ENCODE data around the gene DENND1A.

The DENND1A gene

GRCh38 chr9:123514766-123515165, 415.2 kb downstream of the DENND1A start:
- DNase-seq: no peak

GRCh38 chr9:123513554-123513953, 416.4 kb downstream of the DENND1A start:
- DNase-seq: no peak

- DNase-seq: no peak
Observed at GRCh38 chr9:123511326-123512277, 418.3 kb downstream of the DENND1A start.

- DNase-seq: no peak
Observed at GRCh38 chr9:123509646-123510045, 420.3 kb downstream of the DENND1A start.

- no peak for DNase-seq
Observed at GRCh38 chr9:123508048-123508447, 421.9 kb downstream of the DENND1A start.

- DNase-seq: no peak
Observed at GRCh38 chr9:123505496-123505895, 424.4 kb downstream of the DENND1A start.

- no peak for DNase-seq
Observed at GRCh38 chr9:123500336-123500735, 429.6 kb downstream of the DENND1A start.

GRCh38 chr9:123497830-123498229, 432.1 kb downstream of the DENND1A start:
- no peak for DNase-seq

GRCh38 chr9:123495731-123496130, 434.2 kb downstream of the DENND1A start:
- no peak for DNase-seq

- no peak for DNase-seq
Observed at GRCh38 chr9:123493627-123494026, 436.3 kb downstream of the DENND1A start.

GRCh38 chr9:123490688-123491087, 439.2 kb downstream of the DENND1A start:
- no peak for DNase-seq

- DNase-seq: no peak
Observed at GRCh38 chr9:123488722-123489321, 441.1 kb downstream of the DENND1A start.

GRCh38 chr9:123487944-123488548, 441.9 kb downstream of the DENND1A start:
- DNase-seq: no peak

- no peak for DNase-seq
Observed at GRCh38 chr9:123486431-123486830, 443.5 kb downstream of the DENND1A start.

- no peak for DNase-seq
Observed at GRCh38 chr9:123485216-123485615, 444.7 kb downstream of the DENND1A start.

GRCh38 chr9:123484130-123484529, 445.8 kb downstream of the DENND1A start:
- no peak for DNase-seq

GRCh38 chr9:123483191-123483803, 446.6 kb downstream of the DENND1A start:
- no peak for DNase-seq

GRCh38 chr9:123482295-123482968, 447.5 kb downstream of the DENND1A start:
- DNase-seq: no peak

GRCh38 chr9:123481209-123481865, 448.6 kb downstream of the DENND1A start:
- DNase-seq: no peak

GRCh38 chr9:123480791-123481190, 449.1 kb downstream of the DENND1A start:
- DNase-seq: no peak

- no peak for DNase-seq
Observed at GRCh38 chr9:123480096-123480495, 449.8 kb downstream of the DENND1A start.

- no peak for DNase-seq
Observed at GRCh38 chr9:123478967-123479602, 450.8 kb downstream of the DENND1A start.
